Heart left ventricle (tissue), 16 donors: ENCODE data around the gene SFT2D1. TPM values are rescaled to one million over a fixed set of nuclear protein-coding genes. Genes with fewer than 3 reads are reported as not detected.

Experiments used
- ATAC-seq, 4 donors: fragments of 200-7000 bp; cut with Tn5 transposase; one replicate each; pipeline ENCODE4 v1.9.1; 2020 to 2022; ENCODE audit warnings: moderate library complexity in 4 of 4, mild to moderate bottlenecking in 3 of 4, moderate number of reproducible peaks in 1 of 4
- DNase-seq, 5 donors: peaks; one replicate each; pipeline ENCODE4 v3.0.0-alpha.2; 2020
- H3K27ac ChIP-seq, 12 donors: fragments of 200-600 bp; sonication (generic) in 4 of 12; one replicate each; pipeline versions ENCODE4 v1.5.0 to v1.8.0; 2016 to 2022; ENCODE audit warnings: mild to moderate bottlenecking in 2 of 12
- H3K27me3 ChIP-seq, 9 donors: fragments of 200-600 bp; sonication (generic) in 2 of 9; one replicate each; pipeline versions ENCODE4 v1.5.1 to v1.8.0; 2016 to 2022; ENCODE audit warnings: mild to moderate bottlenecking in 3 of 9
- H3K36me3 ChIP-seq, 9 donors: fragments of 200-600 bp; sonication (generic) in 2 of 9; one replicate each; pipeline versions ENCODE4 v1.5.0 to v1.8.0; 2018 to 2022; ENCODE audit warnings: mild to moderate bottlenecking in 2 of 9
- H3K4me1 ChIP-seq, 12 donors: fragments of 200-600 bp; sonication (generic) in 4 of 12; one replicate each; pipeline versions ENCODE4 v1.5.0 to v1.8.0; 2016 to 2022; ENCODE audit warnings: mild to moderate bottlenecking in 3 of 12
- H3K4me3 ChIP-seq, 12 donors: fragments of 200-600 bp; sonication (generic) in 4 of 12; one replicate each; pipeline versions ENCODE4 v1.5.0 to v1.8.0; 2017 to 2022; ENCODE audit warnings: mild to moderate bottlenecking in 9 of 12, moderate library complexity in 4 of 12
- H3K9me3 ChIP-seq, 12 donors: fragments of 200-600 bp; sonication (generic) in 4 of 12; one replicate each; pipeline versions ENCODE4 v1.5.0 to v1.8.0; 2016 to 2022; ENCODE audit warnings: mild to moderate bottlenecking in 1 of 12
- POLR2A ChIP-seq, 2 donors: fragments of 450-650 bp; IDR thresholded peaks; one replicate each; pipeline ENCODE4 v1.6.1; 2017; ENCODE audit warnings: antibody characterized with exemption in 2 of 2, mild to moderate bottlenecking in 2 of 2, moderate library complexity in 2 of 2
- WGBS, 4 donors: extraction: QIAGEN DNeasy Blood & Tissue Kit in 2 of 4; methylation state at CpG; one replicate each; pipeline versions ENCODE4 v1.1.5 to v1.1.7; 2013 to 2018; 5-methylcytosine and 5-hydroxymethylcytosine counted together
- intact Hi-C, 10 donors: fragments of 100-400 bp; cut with DNase I; formaldehyde crosslinking; loops; one replicate each; pipeline versions ENCODE4 v1.11.1 to v1.14.2; 2022
- polyA plus RNA-seq, 2 donors: library from polyadenylated mRNA; stranded (reverse); fragments of 200-250 nt; gene quantifications; one replicate each; pipeline ENCODE4 v1.2.3, GENCODE V29; 2013
- total RNA-seq, 9 donors: library from RNA; depleted of rRNA in 2 of 9; stranded (reverse); fragments of >200 nt in 2 of 9; fragmentation: NEBNext Ultra II Directional in 3 of 9; extraction: Animal tissue kit (Norgen Biotek cat#: 25700) in 3 of 9; gene quantifications; one replicate each; pipeline versions ENCODE4 v1.1.0 to v1.2.4, GENCODE V29; 2016 to 2023
- TF ChIP-seq, protein P1 (sequence below), 12 donors: fragments of 200-600 bp; sonication (generic) in 4 of 12; IDR thresholded peaks; one replicate each; pipeline versions ENCODE4 v1.5.0 to v1.8.0; 2018 to 2022; ENCODE audit warnings: antibody characterized with exemption in 12 of 12, mild to moderate bottlenecking in 5 of 12
- donor health status: ischemic (EF 13 %, LVEDD 7.1; RV severe dilation, severe dysfunction).
- donor health status: healthy with polysubstance abuse.
- donor health status: DM: no; HTN: yes; CAD: no.
- donor health status: DM: no; HTN: no; CAD: no.
- donor health status: ischemic (EF 25% LVEDD 6.9; RV normal size, moderate dysfunction).
- donor health status: ischemic (EF 25% LVEDD 5.7; RV mildly dilated, moderate dysfunction).
- donor health status: healthy.
- donor health status: DM: yes; HTN: yes; CAD: no.
- donor health status: ischemic (EF 35%, LVEDD 5.7; RV mildly dilated, moderate dysfunction).
- donor health status: nonischemic (EF 11% LVEDD 7.7; RV severe dilation, severe dysfunction).
- donor health status: DM: yes; HTN: yes; CAD: no.
- donor health status: PGD.
- donor health status: ischemic (EF 29% LVEDD 5.4; RV normal size, mild dysfunction).
- donor health status: nonischemic (EF 23%, LVEDD 6.1; RV moderate dilation, normal function).

Gene SFT2D1
- total and polyA plus RNA-seq, 11 donors = 16.8 to 41.5 (median 22.2) TPM

DNA sequence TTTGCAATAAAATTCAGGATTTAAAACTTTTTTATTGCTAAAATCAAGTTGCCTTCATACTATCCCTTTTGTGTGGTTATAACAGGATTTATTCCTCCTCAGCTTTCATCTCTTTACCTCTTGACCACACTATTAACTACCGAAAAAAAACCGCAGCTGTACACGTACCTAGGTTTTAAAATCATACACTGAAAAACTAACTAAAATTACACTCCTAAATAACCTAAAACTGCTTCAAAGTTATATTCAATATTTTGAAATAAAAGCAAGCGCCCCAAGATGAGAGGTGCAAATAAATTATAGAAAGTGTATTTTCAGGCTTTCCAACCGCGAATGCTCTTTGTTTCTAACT, 39.0 kb upstream of the SFT2D1 start:
- 24 to 39% (median 36%) methylated on average over 6 of the region's 6 CpGs for WGBS, 4 donors
- no peaks in the 10 kb centered on the region for H3K9me3 ChIP-seq
- no peaks in the 10 kb centered on the region for H3K27me3 ChIP-seq
- intact Hi-C loops = loop anchor here in 6 of 10 donors (5.0 kb wide), 4 partner anchors 39 to 616 kb away; partner anchors contain the start of genes SFT2D1 (in 4 of the 6) and CEP43 (in 1 of the 6)
- peaks cover 6 to 51% (median 25%) of the 10 kb centered on the region in 12 donors for H3K4me1 ChIP-seq
- peak overlapping the region in 11 of 12 donors; percentile 93 to 98 (median 97) for H3K27ac ChIP-seq
- DNase-seq = no peak
- TF ChIP-seq, protein P1, sequence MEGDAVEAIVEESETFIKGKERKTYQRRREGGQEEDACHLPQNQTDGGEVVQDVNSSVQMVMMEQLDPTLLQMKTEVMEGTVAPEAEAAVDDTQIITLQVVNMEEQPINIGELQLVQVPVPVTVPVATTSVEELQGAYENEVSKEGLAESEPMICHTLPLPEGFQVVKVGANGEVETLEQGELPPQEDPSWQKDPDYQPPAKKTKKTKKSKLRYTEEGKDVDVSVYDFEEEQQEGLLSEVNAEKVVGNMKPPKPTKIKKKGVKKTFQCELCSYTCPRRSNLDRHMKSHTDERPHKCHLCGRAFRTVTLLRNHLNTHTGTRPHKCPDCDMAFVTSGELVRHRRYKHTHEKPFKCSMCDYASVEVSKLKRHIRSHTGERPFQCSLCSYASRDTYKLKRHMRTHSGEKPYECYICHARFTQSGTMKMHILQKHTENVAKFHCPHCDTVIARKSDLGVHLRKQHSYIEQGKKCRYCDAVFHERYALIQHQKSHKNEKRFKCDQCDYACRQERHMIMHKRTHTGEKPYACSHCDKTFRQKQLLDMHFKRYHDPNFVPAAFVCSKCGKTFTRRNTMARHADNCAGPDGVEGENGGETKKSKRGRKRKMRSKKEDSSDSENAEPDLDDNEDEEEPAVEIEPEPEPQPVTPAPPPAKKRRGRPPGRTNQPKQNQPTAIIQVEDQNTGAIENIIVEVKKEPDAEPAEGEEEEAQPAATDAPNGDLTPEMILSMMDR (IDR thresholded peaks at IDR 0.05) = no peak
- TF ChIP-seq POLR2A (IDR thresholded peaks at IDR 0.05) = no peak
- H3K4me3 ChIP-seq = peak overlapping the region; percentile 63 to 97 (median 93)
- no peaks in the 10 kb centered on the region for H3K36me3 ChIP-seq
- no peak for ATAC-seq

DNA sequence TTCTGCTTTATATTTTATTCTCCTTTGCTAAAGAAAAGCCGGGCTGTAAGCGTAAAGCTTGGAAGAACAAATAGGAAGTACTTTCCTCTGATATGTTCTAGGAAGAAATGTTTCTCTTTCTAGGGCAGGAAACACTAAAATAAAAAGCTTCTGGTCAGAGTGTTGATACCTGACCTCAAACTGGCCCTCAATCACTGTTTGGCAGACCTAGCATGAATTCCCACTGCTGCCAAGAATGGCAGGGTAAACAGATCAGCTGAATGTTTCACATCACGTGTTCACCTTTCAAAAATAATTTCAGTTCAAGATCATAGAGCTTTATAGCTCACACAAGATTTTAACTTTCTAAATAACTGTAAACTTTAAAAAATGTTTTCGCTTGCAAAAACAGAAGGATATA, 37.5 kb upstream of the SFT2D1 start:
- intact Hi-C loops = loop anchor here in 6 of 10 donors (5.0 kb wide), 4 partner anchors 37 to 618 kb away; partner anchors contain the start of genes SFT2D1 (in 4 of the 6) and CEP43 (in 1 of the 6)

DNA sequence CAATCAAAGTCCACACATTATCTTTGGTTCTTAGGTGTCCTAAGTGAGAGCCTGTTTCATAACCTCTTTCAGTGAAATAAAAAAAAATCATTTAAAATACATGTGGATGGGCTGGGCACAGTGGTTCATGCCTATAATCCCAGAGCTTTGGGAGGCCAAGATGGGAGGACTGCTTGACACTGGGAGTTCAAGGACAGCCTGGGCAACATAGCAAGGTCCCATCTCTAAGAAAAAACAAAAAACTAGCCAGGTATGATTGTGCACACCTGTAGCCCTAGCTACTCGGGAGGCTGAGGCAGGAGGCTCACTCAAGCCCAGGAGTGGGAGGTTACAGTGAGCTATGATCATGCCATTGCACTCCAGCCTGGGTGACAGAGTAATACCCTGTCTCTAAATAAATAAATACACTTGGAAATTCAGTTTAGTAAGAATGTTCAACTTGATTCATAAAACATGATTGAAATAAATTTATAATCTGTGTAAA, 36.8 kb upstream of the SFT2D1 start:
- Histone ChIP-seq H3K4me3 (peak overlapping the region in 3 of 12 donors; percentile 3 to 96 (median 26)), H3K27ac (peak overlapping the region in 8 of 12 donors; percentile 28 to 98 (median 81)), H3K9me3 (no peaks in the 10 kb centered on the region), H3K4me1 (peaks cover 6 to 54% (median 23%) of the 10 kb centered on the region in 12 donors), H3K27me3 (no peaks in the 10 kb centered on the region), H3K36me3 (no peaks in the 10 kb centered on the region)
- 91 to 98% (median 95%) methylated on average over 1 of the region's 1 CpG for WGBS, 4 donors
- TF ChIP-seq, protein P1 (IDR thresholded peaks at IDR 0.05) = no peak
- TF ChIP-seq POLR2A (IDR thresholded peaks at IDR 0.05) = no peak
- intact Hi-C loops = no loop called here
- no peak for DNase-seq
- ATAC-seq = no peak

More for the DNA sequence above, 37.5 kb upstream of the SFT2D1 start:
- Histone ChIP-seq H3K36me3 (no peaks in the 10 kb centered on the region), H3K4me1 (peaks cover 6 to 56% (median 25%) of the 10 kb centered on the region in 12 donors), H3K9me3 (no peaks in the 10 kb centered on the region), H3K4me3 (peak overlapping the region in 7 of 12 donors; percentile 63 to 97 (median 91)), H3K27me3 (no peaks in the 10 kb centered on the region), H3K27ac (peak overlapping the region in 8 of 12 donors; percentile 53 to 98 (median 96))
- TF ChIP-seq POLR2A (IDR thresholded peaks at IDR 0.05) = no peak
- TF ChIP-seq, protein P1 (IDR thresholded peaks at IDR 0.05) = no peak
- DNase-seq (peak in 1 of 5 donors; percentile 55), ATAC-seq (peak in 1 of 4 donors; percentile 34)
- 35 to 44% (median 42%) methylated on average over 4 of the region's 4 CpGs for WGBS, 4 donors

DNA sequence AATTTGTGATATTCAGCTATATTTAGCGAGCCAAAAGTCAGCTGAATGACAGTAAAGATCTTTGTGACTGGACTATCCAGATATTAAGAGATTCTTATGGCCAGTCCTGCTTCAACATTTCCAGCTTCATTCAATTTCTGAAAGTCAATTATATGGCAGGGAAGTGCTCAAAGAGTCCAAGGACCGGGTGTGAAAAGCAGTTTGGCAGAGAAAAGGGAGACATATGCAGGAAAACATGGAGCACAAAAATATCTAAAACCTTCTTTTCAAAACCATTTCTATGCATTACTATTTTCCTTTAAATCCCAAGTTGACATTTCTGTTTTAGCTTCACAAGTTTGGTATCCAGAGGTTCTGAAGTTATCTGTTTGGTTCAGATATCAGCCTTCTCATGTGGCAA, 35.4 kb upstream of the SFT2D1 start:
- intact Hi-C loops = no loop called here
- TF ChIP-seq POLR2A (IDR thresholded peaks at IDR 0.05) = no peak
- TF ChIP-seq, protein P1 (IDR thresholded peaks at IDR 0.05) = no peak
- H3K4me1 ChIP-seq = peaks cover 5 to 50% (median 19%) of the 10 kb centered on the region in 12 donors

More for the DNA sequence above, 35.4 kb upstream of the SFT2D1 start:
- ATAC-seq = no peak
- no peaks in the 10 kb centered on the region for H3K36me3 ChIP-seq
- H3K4me3 ChIP-seq = no peak overlapping the region
- H3K27me3 ChIP-seq = no peaks in the 10 kb centered on the region
- no peaks in the 10 kb centered on the region for H3K9me3 ChIP-seq
- H3K27ac ChIP-seq = peak overlapping the region in 5 of 12 donors; percentile 13 to 97 (median 35)
- WGBS, 4 donors = 26 to 46% (median 39%) methylated on average over 2 of the region's 2 CpGs
- no peak for DNase-seq
